OCI-LY3 (cell line): Measurements from ENCODE around the gene NSD1.
A peak's percentile ranks its signal among the peaks of the same experiment; 100 is the strongest.

Experiments
- H2AFZ ChIP-seq: fragments of 200-600, 300-600 bp; shearing (Covaris generic); 2 replicates; pipeline ENCODE4 v1.6.0; 2014; ENCODE audit warnings: antibody characterized with exemption, low read depth, low read length
- H3K27ac ChIP-seq: fragments of 200-600, 300-600 bp; sonication (generic); 2 replicates; pipeline ENCODE4 v1.5.1; 2014; ENCODE audit warnings: mild to moderate bottlenecking, low read length, moderate library complexity, mixed read lengths
- H3K27me3 ChIP-seq: fragments of 200-600, 300-600 bp; sonication (generic); 2 replicates; pipeline ENCODE4 v1.6.1; 2014; ENCODE audit warnings: low read depth, low read length, mixed read lengths
- H3K36me3 ChIP-seq: fragments of 200-600, 300-600 bp; sonication (generic); replicated peaks from 2 replicates; pipeline ENCODE3; 2014; ENCODE audit warnings: low read depth, low read length, mixed read lengths
- H3K4me1 ChIP-seq: fragments of 300-600, 200-600 bp; sonication (generic); 2 replicates; pipeline ENCODE4 v1.6.1; 2014; ENCODE audit warnings: low read length, mixed read lengths
- H3K4me2 ChIP-seq: fragments of 200-600, 300-600 bp; sonication (generic); 2 replicates; pipeline ENCODE4 v1.6.1; 2014; ENCODE audit warnings: low read length, mixed read lengths
- H3K4me3 ChIP-seq: fragments of 300-600, 200-600 bp; sonication (generic); 2 replicates; pipeline ENCODE4 v1.5.1; 2014; ENCODE audit warnings: antibody characterized with exemption, mild to moderate bottlenecking, low read length, moderate library complexity
- H3K79me2 ChIP-seq: fragments of 300-600, 200-600 bp; shearing (Covaris generic); 2 replicates; pipeline ENCODE4 v1.6.1; 2014; ENCODE audit warnings: mild to moderate bottlenecking, low read length, mixed read lengths
- H3K9ac ChIP-seq: fragments of 300-600, 200-600 bp; shearing (Covaris generic); 2 replicates; pipeline ENCODE4 v1.6.0; 2014; ENCODE audit warnings: mild to moderate bottlenecking, low read length, moderate library complexity
- H3K9me3 ChIP-seq: fragments of 200-600, 300-600 bp; shearing (Covaris generic); 2 replicates; pipeline ENCODE4 v1.6.1; 2014; ENCODE audit warnings: low read length, mixed read lengths; ENCODE audit not compliant: insufficient read depth
- H4K20me1 ChIP-seq: fragments of 200-600, 300-600 bp; sonication (generic); 2 replicates; pipeline ENCODE4 v1.6.1; 2016; ENCODE audit warnings: low read length, mixed read lengths; ENCODE audit not compliant: insufficient read depth
- EZH2phosphoT487 ChIP-seq: fragments of 200-600 bp; shearing (Covaris generic); IDR thresholded peaks from 2 replicates; pipeline ENCODE4 v1.6.1; 2018; ENCODE audit warnings: antibody characterized with exemption, mixed run types, low read depth
- TF ChIP-seq, protein P1 (sequence below): fragments of 200-600, 300-600 bp; sonication (generic); IDR thresholded peaks from 2 replicates; pipeline ENCODE4 v1.5.1; 2014; ENCODE audit warnings: antibody characterized with exemption, low read length, low read depth

The NSD1 gene

DNA sequence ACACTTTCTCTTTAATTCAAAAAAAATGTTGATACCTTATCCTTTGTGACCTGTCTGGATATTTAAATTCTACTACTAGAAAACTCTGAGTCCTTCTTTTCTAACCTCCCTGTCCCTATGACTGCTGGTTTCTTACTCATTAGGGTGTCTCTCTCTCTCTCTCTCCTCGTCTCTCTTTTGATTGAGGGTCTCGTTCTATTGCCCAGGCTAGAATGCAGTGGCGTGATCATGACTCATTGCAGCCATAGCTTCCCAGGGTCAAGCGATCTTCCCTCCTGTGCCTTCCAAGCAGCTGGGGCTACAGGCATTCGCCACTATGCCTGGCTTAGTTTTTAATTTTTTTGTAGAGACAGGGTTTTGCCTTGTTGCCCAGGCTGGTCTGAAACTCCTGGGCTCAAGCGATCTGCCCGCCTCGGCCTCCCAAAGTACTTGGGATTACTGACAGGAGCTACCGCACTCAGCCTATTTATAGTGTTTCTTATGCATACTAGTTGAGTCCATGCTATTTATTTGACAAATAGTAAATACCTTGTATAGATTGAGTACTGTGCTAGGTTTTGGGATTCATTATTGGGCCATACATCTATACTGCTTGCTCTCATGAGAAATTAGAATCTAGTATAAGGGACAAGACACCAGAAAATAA is 61.9 kb downstream of the NSD1 start:
- H3K4me3 ChIP-seq: no peak overlapping the region
- no peaks in the 10 kb centered on the region for H3K27me3 ChIP-seq
- no peak overlapping the region for H3K9ac ChIP-seq
- H2AFZ ChIP-seq: no peak overlapping the region
- no peak overlapping the region for H3K27ac ChIP-seq
- TF ChIP-seq EZH2phosphoT487: no peak
- TF ChIP-seq, protein P1, sequence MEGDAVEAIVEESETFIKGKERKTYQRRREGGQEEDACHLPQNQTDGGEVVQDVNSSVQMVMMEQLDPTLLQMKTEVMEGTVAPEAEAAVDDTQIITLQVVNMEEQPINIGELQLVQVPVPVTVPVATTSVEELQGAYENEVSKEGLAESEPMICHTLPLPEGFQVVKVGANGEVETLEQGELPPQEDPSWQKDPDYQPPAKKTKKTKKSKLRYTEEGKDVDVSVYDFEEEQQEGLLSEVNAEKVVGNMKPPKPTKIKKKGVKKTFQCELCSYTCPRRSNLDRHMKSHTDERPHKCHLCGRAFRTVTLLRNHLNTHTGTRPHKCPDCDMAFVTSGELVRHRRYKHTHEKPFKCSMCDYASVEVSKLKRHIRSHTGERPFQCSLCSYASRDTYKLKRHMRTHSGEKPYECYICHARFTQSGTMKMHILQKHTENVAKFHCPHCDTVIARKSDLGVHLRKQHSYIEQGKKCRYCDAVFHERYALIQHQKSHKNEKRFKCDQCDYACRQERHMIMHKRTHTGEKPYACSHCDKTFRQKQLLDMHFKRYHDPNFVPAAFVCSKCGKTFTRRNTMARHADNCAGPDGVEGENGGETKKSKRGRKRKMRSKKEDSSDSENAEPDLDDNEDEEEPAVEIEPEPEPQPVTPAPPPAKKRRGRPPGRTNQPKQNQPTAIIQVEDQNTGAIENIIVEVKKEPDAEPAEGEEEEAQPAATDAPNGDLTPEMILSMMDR: no peak
- H3K4me2 ChIP-seq: no peak overlapping the region
- H3K36me3 ChIP-seq: peaks cover 27% of the 10 kb centered on the region
- H4K20me1 ChIP-seq: 0 out of 2 replicates have a peak, but pooled peaks cover 8% of the 10 kb centered on the region
- peaks cover 11% of the 10 kb centered on the region for H3K4me1 ChIP-seq
- H3K79me2 ChIP-seq: peaks cover 9% of the 10 kb centered on the region
- H3K9me3 ChIP-seq: no peaks in the 10 kb centered on the region

DNA sequence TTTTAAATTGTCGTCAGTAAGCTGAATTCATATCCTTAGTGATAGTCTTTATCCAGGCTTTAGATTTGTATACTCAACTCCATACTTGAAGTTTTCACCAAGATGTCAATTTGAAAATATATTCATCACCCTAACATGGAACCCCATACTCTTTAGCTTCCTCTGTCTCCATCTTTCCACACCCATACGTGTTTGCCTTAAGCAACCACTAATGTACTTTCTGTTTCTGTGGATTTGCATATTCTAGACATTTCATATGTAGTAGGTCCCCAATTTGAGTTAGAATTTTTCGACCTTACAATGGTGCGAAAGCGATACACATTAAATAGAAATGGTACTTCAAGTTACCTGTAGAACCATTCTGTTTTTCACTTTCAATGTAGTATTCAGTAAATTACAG is 65.2 kb downstream of the NSD1 start:
- H3K4me3 ChIP-seq: no peak overlapping the region
- no peaks in the 10 kb centered on the region for H3K9me3 ChIP-seq
- H3K79me2 ChIP-seq: peaks cover 7% of the 10 kb centered on the region; the same call in 1 of the 2 replicates
- no peak overlapping the region for H3K9ac ChIP-seq
- no peak overlapping the region for H3K27ac ChIP-seq
- H3K36me3 ChIP-seq: peaks cover 37% of the 10 kb centered on the region
- H2AFZ ChIP-seq: no peak overlapping the region
- no peaks in the 10 kb centered on the region for H3K27me3 ChIP-seq
- H4K20me1 ChIP-seq: 0 out of 2 replicates have a peak, but pooled peaks cover 8% of the 10 kb centered on the region
- H3K4me2 ChIP-seq: 0 out of 2 replicates have a peak overlapping the region, but pooled peaks have one; percentile 0
- TF ChIP-seq, protein P1: no peak
- TF ChIP-seq EZH2phosphoT487: no peak
- H3K4me1 ChIP-seq: peaks cover 11% of the 10 kb centered on the region

GRCh38 chr5:177204281-177204680 is 70.7 kb downstream of the NSD1 start:
- Histone ChIP-seq H3K9me3 (no peaks in the 10 kb centered on the region), H3K27ac (no peak overlapping the region), H2AFZ (no peak overlapping the region), H4K20me1 (0 out of 2 replicates have a peak, but pooled peaks cover 2% of the 10 kb centered on the region), H3K4me2 (no peak overlapping the region), H3K4me3 (no peak overlapping the region), H3K4me1 (no peaks in the 10 kb centered on the region), H3K9ac (no peak overlapping the region), H3K27me3 (no peaks in the 10 kb centered on the region), H3K79me2 (peaks cover 16% of the 10 kb centered on the region), H3K36me3 (peaks cover 38% of the 10 kb centered on the region)
- TF ChIP-seq, protein P1: no peak
- no peak for TF ChIP-seq EZH2phosphoT487

GRCh38 chr5:177209610-177210009 is 76.0 kb downstream of the NSD1 start:
- Histone ChIP-seq H3K27me3 (no peaks in the 10 kb centered on the region), H2AFZ (no peak overlapping the region), H3K79me2 (peaks cover 45% of the 10 kb centered on the region), H3K27ac (no peak overlapping the region), H4K20me1 (0 out of 2 replicates have a peak, but pooled peaks cover 2% of the 10 kb centered on the region), H3K9me3 (no peaks in the 10 kb centered on the region), H3K36me3 (peaks cover 57% of the 10 kb centered on the region), H3K9ac (no peak overlapping the region), H3K4me3 (no peak overlapping the region), H3K4me1 (no peaks in the 10 kb centered on the region), H3K4me2 (no peak overlapping the region)
- TF ChIP-seq EZH2phosphoT487: no peak
- TF ChIP-seq, protein P1: no peak
